ENCODE data around the gene LHPP.

LHPP gene

DNA sequence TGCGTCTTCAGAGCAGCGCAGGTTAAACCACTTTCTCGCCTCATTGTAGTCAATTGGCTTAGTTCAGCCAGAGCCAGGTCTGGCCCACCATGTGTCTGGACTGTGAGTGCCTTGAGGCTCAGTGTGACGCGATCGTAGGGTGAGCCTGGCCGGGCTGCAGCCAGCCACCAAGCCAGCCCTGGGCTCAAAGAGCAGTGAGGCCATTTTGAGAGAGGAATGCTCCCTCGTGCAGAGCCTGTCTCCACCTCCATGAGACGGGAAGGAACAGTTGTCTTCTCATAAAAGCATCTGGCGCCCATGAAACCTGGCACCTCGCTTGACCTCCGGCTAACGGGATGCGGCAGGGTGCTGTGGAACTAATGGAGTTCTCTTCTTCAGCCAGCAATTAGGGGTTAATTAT lies 34.5 kb downstream of the LHPP start:
- no peak overlapping the region for H3K4me3 Mint-ChIP-seq

GRCh38 chr10:124496620-124497019 lies 35.0 kb downstream of the LHPP start:
- no peak overlapping the region for H3K4me3 Mint-ChIP-seq
- H3K36me3 Mint-ChIP-seq (ENCODE audit: low read depth): peaks cover 32% of the 10 kb centered on the region
- peaks cover 4% of the 10 kb centered on the region for H3K9me3 Mint-ChIP-seq
- TF ChIP-seq, protein P1, sequence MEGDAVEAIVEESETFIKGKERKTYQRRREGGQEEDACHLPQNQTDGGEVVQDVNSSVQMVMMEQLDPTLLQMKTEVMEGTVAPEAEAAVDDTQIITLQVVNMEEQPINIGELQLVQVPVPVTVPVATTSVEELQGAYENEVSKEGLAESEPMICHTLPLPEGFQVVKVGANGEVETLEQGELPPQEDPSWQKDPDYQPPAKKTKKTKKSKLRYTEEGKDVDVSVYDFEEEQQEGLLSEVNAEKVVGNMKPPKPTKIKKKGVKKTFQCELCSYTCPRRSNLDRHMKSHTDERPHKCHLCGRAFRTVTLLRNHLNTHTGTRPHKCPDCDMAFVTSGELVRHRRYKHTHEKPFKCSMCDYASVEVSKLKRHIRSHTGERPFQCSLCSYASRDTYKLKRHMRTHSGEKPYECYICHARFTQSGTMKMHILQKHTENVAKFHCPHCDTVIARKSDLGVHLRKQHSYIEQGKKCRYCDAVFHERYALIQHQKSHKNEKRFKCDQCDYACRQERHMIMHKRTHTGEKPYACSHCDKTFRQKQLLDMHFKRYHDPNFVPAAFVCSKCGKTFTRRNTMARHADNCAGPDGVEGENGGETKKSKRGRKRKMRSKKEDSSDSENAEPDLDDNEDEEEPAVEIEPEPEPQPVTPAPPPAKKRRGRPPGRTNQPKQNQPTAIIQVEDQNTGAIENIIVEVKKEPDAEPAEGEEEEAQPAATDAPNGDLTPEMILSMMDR (IDR thresholded peaks at IDR 0.05; ENCODE audit: unreplicated experiment in 3 of 3): no peak
- peaks cover 11% of the 10 kb centered on the region for H3K4me1 Mint-ChIP-seq
- H3K27me3 Mint-ChIP-seq (ENCODE audit: low read depth): peaks cover 4% of the 10 kb centered on the region
- no peak overlapping the region for H3K27ac Mint-ChIP-seq

More for the DNA sequence above, 34.5 kb downstream of the LHPP start:
- Mint-ChIP-seq H3K27ac (no peak overlapping the region), H3K9me3 (peaks cover 4% of the 10 kb centered on the region), H3K27me3 (ENCODE audit: low read depth) (peaks cover 4% of the 10 kb centered on the region), H3K36me3 (ENCODE audit: low read depth) (peaks cover 32% of the 10 kb centered on the region), H3K4me1 (peaks cover 11% of the 10 kb centered on the region)
- TF ChIP-seq, protein P1 (IDR thresholded peaks at IDR 0.05; ENCODE audit: unreplicated experiment in 3 of 3): no peak

DNA sequence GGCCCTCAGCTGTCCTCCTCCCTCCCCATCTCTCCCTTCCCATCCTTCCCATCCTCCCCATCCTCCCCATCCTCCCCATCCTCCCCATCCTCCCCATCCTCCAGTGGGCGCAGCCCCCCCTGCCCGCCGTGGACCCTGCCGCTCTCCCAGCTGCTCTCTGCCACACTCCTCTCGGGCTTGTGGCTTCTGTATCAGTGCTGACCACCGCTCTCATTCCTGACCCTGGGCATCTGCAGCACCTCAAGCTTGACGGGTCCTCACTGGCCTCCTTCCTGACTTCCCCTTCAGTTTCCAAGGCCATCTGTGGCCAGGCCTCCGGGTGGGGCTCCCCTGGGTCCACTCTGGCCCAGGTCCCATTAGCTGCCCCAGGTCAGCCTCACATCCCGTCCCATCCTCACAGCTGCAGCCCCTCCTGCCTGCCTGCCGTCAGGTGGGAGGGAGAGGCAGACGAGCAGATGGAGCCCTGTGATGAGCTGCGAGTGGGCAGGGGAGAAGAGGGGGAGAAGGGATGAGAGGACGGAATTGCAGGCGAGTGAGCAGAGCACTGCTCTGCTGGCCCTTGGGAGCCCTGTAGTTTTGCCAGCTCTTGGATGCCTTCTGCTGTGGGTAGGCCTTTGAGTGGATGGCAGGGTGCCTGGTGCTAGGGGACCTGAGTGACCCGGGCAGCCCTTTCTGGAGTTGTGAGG lies 35.7 kb downstream of the LHPP start:
- TF ChIP-seq, protein P1 (IDR thresholded peaks at IDR 0.05; ENCODE audit: unreplicated experiment in 3 of 3): no peak
- no peak overlapping the region for H3K27ac Mint-ChIP-seq
- H3K4me1 Mint-ChIP-seq: peaks cover 11% of the 10 kb centered on the region
- peaks cover 7% of the 10 kb centered on the region for H3K9me3 Mint-ChIP-seq
- H3K36me3 Mint-ChIP-seq (ENCODE audit: low read depth): peaks cover 31% of the 10 kb centered on the region
- no peak overlapping the region for H3K4me3 Mint-ChIP-seq
- H3K27me3 Mint-ChIP-seq (ENCODE audit: low read depth): peaks cover 4% of the 10 kb centered on the region

GRCh38 chr10:124498056-124498455 lies 36.4 kb downstream of the LHPP start:
- TF ChIP-seq, protein P1 (IDR thresholded peaks at IDR 0.05; ENCODE audit: unreplicated experiment in 3 of 3): no peak
- Mint-ChIP-seq H3K27ac (peak overlapping the region; percentile 33 to 80 (median 64)), H3K9me3 (peaks cover 7% of the 10 kb centered on the region)

DNA sequence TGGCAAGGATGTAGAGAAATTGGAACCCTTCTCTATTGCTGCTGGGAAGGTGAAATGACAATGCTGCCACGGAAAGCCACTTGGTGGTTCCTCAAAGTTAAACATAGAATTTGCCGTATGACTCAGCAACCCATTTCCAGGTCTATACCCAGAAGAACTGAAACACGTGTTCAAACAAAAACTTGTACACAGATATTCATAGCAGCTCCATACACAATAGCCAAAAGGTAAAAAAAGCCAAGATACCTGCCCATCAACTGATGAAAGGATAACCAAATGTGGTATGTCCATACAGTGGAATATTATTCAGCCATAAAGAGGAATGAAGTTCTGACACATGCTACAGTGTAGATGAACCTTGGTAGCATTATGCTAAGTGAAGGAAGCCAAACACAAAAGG lies 39.1 kb downstream of the LHPP start:
- Mint-ChIP-seq H3K4me3 (no peak overlapping the region), H3K27ac (no peak overlapping the region), H3K9me3 (peaks cover 7% of the 10 kb centered on the region)

More at GRCh38 chr10:124498056-124498455, 36.4 kb downstream of the LHPP start:
- Mint-ChIP-seq H3K4me1 (peaks cover 11% of the 10 kb centered on the region), H3K36me3 (ENCODE audit: low read depth) (peaks cover 25% of the 10 kb centered on the region), H3K4me3 (no peak overlapping the region), H3K27me3 (ENCODE audit: low read depth) (peaks cover 4% of the 10 kb centered on the region)

More for the DNA sequence above, 39.1 kb downstream of the LHPP start:
- Mint-ChIP-seq H3K4me1 (peaks cover 6% of the 10 kb centered on the region), H3K27me3 (ENCODE audit: low read depth) (peaks cover 4% of the 10 kb centered on the region), H3K36me3 (ENCODE audit: low read depth) (peaks cover 25% of the 10 kb centered on the region)
- TF ChIP-seq, protein P1 (IDR thresholded peaks at IDR 0.05; ENCODE audit: unreplicated experiment in 3 of 3): no peak
